Esophagus squamous epithelium (tissue), 4 donors: ENCODE data around the gene FCGR3B.
"Not testable (repeated sequence)": the region's sequence is repeated elsewhere in the genome, so short reads cannot be mapped to it uniquely, and the experiment has no call there.

Source experiments
- CTCF ChIP-seq, 6 experiments: fragments of 450-650 bp in 4 of 6; fragments of 200-600 bp in 2 of 6; sonication (generic) in 2 of 6; IDR thresholded peaks; one replicate each; pipeline ENCODE4 v1.5.1; 2016 to 2019; ENCODE audit warnings: antibody characterized with exemption in 6 of 6, mild to moderate bottlenecking in 4 of 6, moderate library complexity in 4 of 6
- POLR2A ChIP-seq, 4 donors: fragments of 450-650 bp; IDR thresholded peaks; one replicate each; pipeline ENCODE4 v1.6.1; 2017; ENCODE audit warnings: antibody characterized with exemption in 4 of 4, mild to moderate bottlenecking in 4 of 4, moderate library complexity in 3 of 4

GRCh38 chr1:161579856-161580507 is 51.0 kb downstream of the FCGR3B start:
- not testable (repeated sequence) for TF ChIP-seq POLR2A, CTCF (IDR thresholded peaks at IDR 0.05)
